H1 (cell line): ENCODE results near the gene TMEM170A. TPM values are rescaled to one million over a fixed set of nuclear protein-coding genes. Genes with fewer than 3 reads are reported as not detected.

Experiments used
- CTCF ChIA-PET: fragments of 300-600 bp; sonication (Branson Sonifier 250); formaldehyde crosslinking; loops from one replicate; lab custom pipeline; 2021; ENCODE audit not compliant: partially characterized antibody; lab: Charles Lee
- POLR2A ChIA-PET: fragments of 300-600 bp; sonication (Branson Sonifier 250); formaldehyde crosslinking; loops from one replicate; lab custom pipeline; 2021; ENCODE audit warnings: inconsistent platforms; ENCODE audit not compliant: partially characterized antibody; lab: Charles Lee
- DNase-seq, 2 experiments: peaks; one replicate each; pipeline versions ENCODE4 v3.0.0 to v3.0.0-alpha.2; 2010 to 2022; ENCODE audit warnings: low spot score in 2 of 2, low read depth in 1 of 2, mixed read lengths in 1 of 2
- FAIRE-seq: peaks from 2 replicates; lab custom pipeline; 2011; peaks lifted over from hg19 to GRCh38; lab: Jason Lieb, UNC
- H2AFZ ChIP-seq: 2 replicates; pipeline ENCODE4 v1.8.1; 2012; ENCODE audit warnings: low read length, inconsistent platforms
- H2AK5ac ChIP-seq: 2 replicates; pipeline ENCODE4 v1.6.1; 2013; ENCODE audit warnings: low read depth, low read length
- H2BK120ac ChIP-seq: replicated peaks from 2 replicates; pipeline ENCODE3; 2013; ENCODE audit warnings: low read depth, low read length, inconsistent platforms
- H2BK12ac ChIP-seq: 2 replicates; pipeline ENCODE4 v1.6.1; 2013; ENCODE audit warnings: low read depth, low read length
- H2BK15ac ChIP-seq: 2 replicates; pipeline ENCODE4 v1.6.1; 2013; ENCODE audit warnings: low read length
- H2BK20ac ChIP-seq: 2 replicates; pipeline ENCODE4 v1.6.1; 2013; ENCODE audit warnings: low read length
- H2BK5ac ChIP-seq: 2 replicates; pipeline ENCODE4 v1.6.1; 2013; ENCODE audit warnings: low read depth, low read length
- H3K14ac ChIP-seq: 2 replicates; pipeline ENCODE4 v1.6.1; 2013; ENCODE audit warnings: inconsistent platforms; ENCODE audit not compliant: insufficient read length
- H3K18ac ChIP-seq: 2 replicates; pipeline ENCODE4 v1.6.1; 2013; ENCODE audit warnings: low read length; ENCODE audit errors: extremely low read depth
- H3K23ac ChIP-seq: 2 replicates; pipeline ENCODE4 v1.6.1; 2013; ENCODE audit warnings: inconsistent platforms; ENCODE audit not compliant: insufficient read length
- H3K23me2 ChIP-seq: 2 replicates; pipeline ENCODE4 v1.6.1; 2013; ENCODE audit warnings: low read depth, low read length
- H3K27ac ChIP-seq: 2 replicates; pipeline ENCODE4 v1.6.1; 2011; ENCODE audit warnings: low read depth, low read length, inconsistent platforms
- H3K27me3 ChIP-seq, 4 experiments: replicated peaks in 1 of 4; 1 replicate in 1 of 4; 2 replicates in 3 of 4; pipeline versions ENCODE4 v1.6.1 to v1.8.1; 2011 to 2013; ENCODE audit warnings: low read length in 3 of 4, mild to moderate bottlenecking in 3 of 4, inconsistent platforms in 2 of 4, mixed read lengths in 2 of 4, moderate library complexity in 1 of 4; ENCODE audit not compliant: control insufficient read depth in 3 of 4, insufficient read depth in 3 of 4; ENCODE audit errors: extremely low read depth in 1 of 4
- H3K36me3 ChIP-seq, 4 experiments: 2 replicates each; pipeline versions ENCODE4 v1.6.1 to v1.8.1; 2011 to 2013; ENCODE audit warnings: mild to moderate bottlenecking in 4 of 4, low read length in 3 of 4, moderate library complexity in 2 of 4, control low read depth in 1 of 4, inconsistent platforms in 1 of 4; ENCODE audit not compliant: insufficient read depth in 4 of 4, control insufficient read depth in 2 of 4
- H3K4ac ChIP-seq: replicated peaks from 2 replicates; pipeline ENCODE3; 2013; ENCODE audit warnings: low read length, low read depth, mixed read lengths, inconsistent platforms; ENCODE audit not compliant: insufficient read length
- H3K4me1 ChIP-seq, 4 experiments: replicated peaks in 1 of 4; 1 replicate in 1 of 4; 2 replicates in 3 of 4; pipeline versions ENCODE4 v1.6.1 to v1.8.1; 2011 to 2013; ENCODE audit warnings: low read length in 3 of 4, inconsistent platforms in 2 of 4, mixed read lengths in 1 of 4; ENCODE audit not compliant: insufficient read depth in 4 of 4, control insufficient read depth in 3 of 4
- H3K4me2 ChIP-seq, 2 experiments: 2 replicates each; pipeline versions ENCODE4 v1.6.1 to v1.8.1; 2011 to 2013; ENCODE audit warnings: low read depth in 2 of 2, low read length in 2 of 2, control low read depth in 1 of 2, inconsistent platforms in 1 of 2, mild to moderate bottlenecking in 1 of 2; ENCODE audit not compliant: insufficient read depth in 1 of 2
- H3K4me3 ChIP-seq, 4 experiments: fragments of 200-600, 300-600 bp in 1 of 4; sonication (generic), shearing (Covaris generic), sonication (Bioruptor Twin) in 1 of 4; 2 replicates each; pipeline versions ENCODE4 v1.5.1 to v1.8.1; 2011 to 2016; ENCODE audit warnings: low read length in 4 of 4, low read depth in 3 of 4, control low read depth in 2 of 4, inconsistent platforms in 2 of 4, mild to moderate bottlenecking in 2 of 4, mixed read lengths in 1 of 4, moderate library complexity in 1 of 4; ENCODE audit not compliant: insufficient read depth in 2 of 4; ENCODE audit errors: extremely low read depth in 1 of 4
- H3K56ac ChIP-seq: replicated peaks from 2 replicates; pipeline ENCODE3; 2013; ENCODE audit warnings: low read depth, mild to moderate bottlenecking, mixed read lengths, low read length, inconsistent platforms; ENCODE audit not compliant: insufficient read length
- H3K79me1 ChIP-seq: 2 replicates; pipeline ENCODE4 v1.6.1; 2013; ENCODE audit warnings: low read depth, low read length, control low read depth
- H3K79me2 ChIP-seq, 2 experiments: 2 replicates each; pipeline versions ENCODE4 v1.6.1 to v1.8.1; 2012 to 2013; ENCODE audit warnings: low read length in 2 of 2, mild to moderate bottlenecking in 2 of 2, inconsistent platforms in 1 of 2; ENCODE audit not compliant: insufficient read depth in 2 of 2, control insufficient read depth in 1 of 2
- H3K9ac ChIP-seq, 4 experiments: replicated peaks in 1 of 4; 1 replicate in 1 of 4; 2 replicates in 3 of 4; pipeline versions ENCODE4 v1.6.1 to v1.8.1; 2011 to 2013; ENCODE audit warnings: low read depth in 3 of 4, low read length in 3 of 4, control low read depth in 2 of 4, mild to moderate bottlenecking in 2 of 4, moderate library complexity in 2 of 4, inconsistent platforms in 1 of 4; ENCODE audit errors: extremely low read depth in 1 of 4
- H3K9me3 ChIP-seq, 2 experiments: 2 replicates each; pipeline versions ENCODE4 v1.6.1 to v1.8.1; 2012 to 2013; ENCODE audit warnings: mild to moderate bottlenecking in 2 of 2, moderate library complexity in 2 of 2, control low read depth in 1 of 2, inconsistent platforms in 1 of 2, low read depth in 1 of 2, low read length in 1 of 2, mixed read lengths in 1 of 2; ENCODE audit not compliant: insufficient read depth in 2 of 2
- H4K20me1 ChIP-seq, 2 experiments: replicated peaks in 1 of 2; 2 replicates each; pipeline versions ENCODE3 to v1.8.1; 2011 to 2013; ENCODE audit warnings: inconsistent platforms in 2 of 2, low read length in 2 of 2, mild to moderate bottlenecking in 1 of 2; ENCODE audit not compliant: insufficient read depth in 2 of 2, control insufficient read depth in 1 of 2
- H4K5ac ChIP-seq: 2 replicates; pipeline ENCODE4 v1.6.1; 2013; ENCODE audit warnings: low read length, low read depth, mixed read lengths, inconsistent platforms; ENCODE audit not compliant: insufficient read length
- H4K8ac ChIP-seq: 2 replicates; pipeline ENCODE4 v1.8.0; 2013; ENCODE audit warnings: mild to moderate bottlenecking, moderate library complexity, low read length, inconsistent platforms; ENCODE audit not compliant: insufficient read depth; ENCODE audit errors: extremely low read depth
- H4K91ac ChIP-seq: replicated peaks from 2 replicates; pipeline ENCODE3; 2013; ENCODE audit warnings: low read length, mixed read lengths, inconsistent platforms; ENCODE audit not compliant: insufficient read length
- BRCA1 ChIP-seq: IDR thresholded peaks from 2 replicates; pipeline ENCODE4 v1.6.1; 2012; ENCODE audit warnings: low read depth, low read length, improper control_type of control experiment
- CBX5 ChIP-seq: fragments of 300-800, 300-1000 bp; sonication (generic); IDR thresholded peaks from 2 replicates; pipeline ENCODE4 v1.7.1; 2016; ENCODE audit warnings: antibody characterized with exemption, low read length, low read depth
- CBX8 ChIP-seq: fragments of 300-800, 300-1000 bp; sonication (generic); IDR thresholded peaks from 2 replicates; pipeline ENCODE4 v1.7.1; 2016; ENCODE audit warnings: low read depth, low read length, borderline replicate concordance
- CREB1 ChIP-seq: IDR thresholded peaks from 2 replicates; pipeline ENCODE4 v1.6.1; 2012; ENCODE audit warnings: inconsistent platforms
- FOSL1 ChIP-seq: IDR thresholded peaks from 2 replicates; pipeline ENCODE4 v1.6.1; 2011; ENCODE audit warnings: mild to moderate bottlenecking, low read depth, low read length, moderate library complexity; ENCODE audit not compliant: insufficient read depth
- JUN ChIP-seq: IDR thresholded peaks from 2 replicates; pipeline ENCODE4 v1.6.1; 2011; ENCODE audit warnings: low read depth, mild to moderate bottlenecking, improper control_type of control experiment, low read length
- KDM1A ChIP-seq: fragments of 200-600, 300-600 bp; sonication (generic); IDR thresholded peaks from 2 replicates; pipeline ENCODE4 v1.7.1; 2016; ENCODE audit warnings: mild to moderate bottlenecking, low read length, borderline replicate concordance
- MAFK ChIP-seq: IDR thresholded peaks from 2 replicates; pipeline ENCODE4 v1.6.1; 2012; ENCODE audit warnings: low read depth, mild to moderate bottlenecking, improper control_type of control experiment, low read length
- NANOG ChIP-seq: IDR thresholded peaks from 2 replicates; pipeline ENCODE4 v1.6.1; 2011; ENCODE audit warnings: low read length, low read depth, mild to moderate bottlenecking, inconsistent platforms; ENCODE audit not compliant: insufficient read depth, poor library complexity, severe bottlenecking
- RBBP5 ChIP-seq: IDR thresholded peaks from 2 replicates; pipeline ENCODE4 v1.7.1; 2012; ENCODE audit warnings: low read depth, mild to moderate bottlenecking, inconsistent platforms, low read length, moderate library complexity, borderline replicate concordance
- RFX5 ChIP-seq: IDR thresholded peaks from 2 replicates; pipeline ENCODE4 v1.6.1; 2011; ENCODE audit warnings: low read depth, low read length, improper control_type of control experiment, borderline replicate concordance
- SAP30 ChIP-seq: fragments of 300-600 bp; sonication (generic); IDR thresholded peaks from 2 replicates; pipeline ENCODE4 v1.7.1; 2012; ENCODE audit warnings: low read length, moderate library complexity, mild to moderate bottlenecking, inconsistent platforms; ENCODE audit not compliant: insufficient read depth, insufficient replicate concordance
- SP4 ChIP-seq: IDR thresholded peaks from 2 replicates; pipeline ENCODE4 v1.6.1; 2012; ENCODE audit warnings: low read length, inconsistent platforms
- TEAD4 ChIP-seq: IDR thresholded peaks from 2 replicates; pipeline ENCODE4 v1.6.1; 2012; ENCODE audit warnings: low read depth, low read length, inconsistent platforms, mixed read lengths
- WGBS, 2 experiments: shearing (Covaris generic) in 1 of 2; methylation state at CpG; one replicate each; pipeline versions ENCODE4 v1.1.6 to v1.1.7; 2013 to 2015; ENCODE audit warnings: low lambda C conversion rate in 2 of 2, mixed read lengths in 2 of 2, inconsistent platforms in 1 of 2, low coverage in 1 of 2, missing lambda C conversion rate in 1 of 2; ENCODE audit not compliant: insufficient replicate concordance in 2 of 2, insufficient coverage in 1 of 2, insufficient read length in 1 of 2; ENCODE audit errors: extremely low coverage in 1 of 2, missing lambda C conversion rate in 1 of 2; 5-methylcytosine and 5-hydroxymethylcytosine counted together
- polyA plus RNA-seq, 7 experiments: library from polyadenylated mRNA; depleted of rRNA in 3 of 7; stranded (reverse) in 5 of 7; unstranded in 2 of 7; fragments of >200 nt in 5 of 7; fragments of 200-250 nt in 2 of 7; gene quantifications; 1 replicate in 5 of 7; 2 replicates in 1 of 7; 4 replicates in 1 of 7; pipeline versions ENCODE4 v1.2.1 to v1.2.3, GENCODE V29; 2011 to 2013; ENCODE audit warnings: missing spikeins in 2 of 7, mixed read lengths in 2 of 7
- total RNA-seq: library from RNA; stranded (reverse); fragmentation: NEBNext Ultra II Directional; extraction: Animal tissue kit (Norgen Biotek cat#: 25700); gene quantifications from 2 replicates; pipeline ENCODE4 v1.2.1, GENCODE V29; 2021
- TF ChIP-seq, protein P1 (sequence below): IDR thresholded peaks from 2 replicates; pipeline ENCODE4 v1.6.1; 2012; ENCODE audit warnings: inconsistent platforms

TMEM170A gene
- total and polyA plus RNA-seq, 2 of the 8 experiments (the other 6 are each of a cell fraction or from before 2014, with no cell fraction given), result 22.9 to 56.6 TPM

DNA sequence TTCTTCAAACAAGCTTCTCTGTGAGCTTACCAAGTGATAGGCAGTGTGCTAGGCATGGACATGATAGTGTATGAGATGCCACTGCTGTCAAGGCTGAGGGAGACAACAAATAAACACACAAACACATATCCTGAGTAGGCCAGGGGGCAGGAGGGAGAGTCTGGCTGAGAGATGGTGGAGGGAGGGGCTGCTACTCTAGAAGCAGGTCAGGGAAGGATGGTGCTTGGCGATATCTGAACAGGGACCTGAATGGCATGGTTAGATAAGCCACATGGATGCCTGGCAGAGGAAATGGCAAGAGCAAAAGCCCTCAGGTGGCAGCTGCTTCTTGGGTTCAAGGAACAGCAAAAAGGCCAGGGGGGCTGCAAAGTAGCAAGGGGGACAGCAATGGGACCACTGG, 39.3 kb upstream of the TMEM170A start:
- H3K56ac ChIP-seq, result no peak overlapping the region
- ChIA-PET CTCF (interaction anchor here (1.0 to 1.5 kb wide), 4 partner anchors 8 to 14 kb away, joined by 3 to 5 read pairs (median 4); no protein-coding TSS in a partner anchor), POLR2A (no interaction called here)
- H3K27ac ChIP-seq, result no peak overlapping the region
- FAIRE-seq (no peak), DNase-seq (no peak)
- no peak overlapping the region for H4K5ac ChIP-seq
- H4K8ac ChIP-seq, result no peak overlapping the region
- H2BK120ac ChIP-seq, result no peak overlapping the region
- H3K4me1 ChIP-seq, result no peaks in the 10 kb centered on the region
- no peak overlapping the region for H2BK12ac ChIP-seq
- no peaks in the 10 kb centered on the region for H3K23me2 ChIP-seq
- no peak overlapping the region for H3K4me3 ChIP-seq
- H3K9me3 ChIP-seq, result no peaks in the 10 kb centered on the region
- H4K91ac ChIP-seq, result no peak overlapping the region
- H4K20me1 ChIP-seq, result no peaks in the 10 kb centered on the region
- H2AK5ac ChIP-seq, result no peak overlapping the region
- H3K9ac ChIP-seq, result no peak overlapping the region
- H3K4ac ChIP-seq, result no peak overlapping the region
- no peak overlapping the region for H2AFZ ChIP-seq
- H3K36me3 ChIP-seq, result no peaks in the 10 kb centered on the region
- no peak overlapping the region; the same call in 1 of the 2 replicates for H2BK15ac ChIP-seq
- no peak overlapping the region for H2BK20ac ChIP-seq
- no peak overlapping the region for H3K23ac ChIP-seq
- no peak overlapping the region for H3K14ac ChIP-seq
- H3K79me1 ChIP-seq, result no peaks in the 10 kb centered on the region
- no peaks in the 10 kb centered on the region for H3K79me2 ChIP-seq
- no peak overlapping the region for H2BK5ac ChIP-seq
- no peak overlapping the region for H3K18ac ChIP-seq
- H3K27me3 ChIP-seq, result no peaks in the 10 kb centered on the region
- WGBS, 2 experiments, result 86% methylated on average over 1 of the region's 1 CpG; no CpG with 5 or more reads in 1 of the 2 experiments
- no peak overlapping the region for H3K4me2 ChIP-seq
- TF ChIP-seq NANOG, result no peak
- no peak for TF ChIP-seq TEAD4
- TF ChIP-seq, protein P1, sequence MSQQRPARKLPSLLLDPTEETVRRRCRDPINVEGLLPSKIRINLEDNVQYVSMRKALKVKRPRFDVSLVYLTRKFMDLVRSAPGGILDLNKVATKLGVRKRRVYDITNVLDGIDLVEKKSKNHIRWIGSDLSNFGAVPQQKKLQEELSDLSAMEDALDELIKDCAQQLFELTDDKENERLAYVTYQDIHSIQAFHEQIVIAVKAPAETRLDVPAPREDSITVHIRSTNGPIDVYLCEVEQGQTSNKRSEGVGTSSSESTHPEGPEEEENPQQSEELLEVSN, result no peak
- TF ChIP-seq RFX5, result no peak
- no peak for TF ChIP-seq CBX5
- TF ChIP-seq FOSL1, result no peak
- no peak for TF ChIP-seq MAFK
- no peak for TF ChIP-seq BRCA1
- TF ChIP-seq RBBP5, result no peak
- no peak for TF ChIP-seq SP4
- TF ChIP-seq KDM1A, result no peak
- TF ChIP-seq CREB1, result no peak
- no peak for TF ChIP-seq SAP30
- TF ChIP-seq CBX8, result no peak
- no peak for TF ChIP-seq JUN
